Astrocyte of the spinal cord (primary cell): Measurements from ENCODE around the gene GCSAM.

Experiments used
- DNase-seq: peaks from one replicate; pipeline ENCODE4 v3.0.0; 2011; ENCODE audit warnings: low read depth, low spot score
- H3K4me3 ChIP-seq: 2 replicates; pipeline ENCODE4 v1.5.1; 2011; ENCODE audit warnings: low read depth, mild to moderate bottlenecking, low read length, moderate library complexity
- in situ Hi-C: cut with HindIII; loops from 2 replicates; pipeline ENCODE4 v1.10.0; 2017; ENCODE audit warnings: low sequenced_read_pairs
- TF ChIP-seq, protein P1 (sequence below): IDR thresholded peaks from 2 replicates; pipeline ENCODE4 v1.5.1; 2012; ENCODE audit warnings: low read depth, mild to moderate bottlenecking, low read length, inconsistent platforms

The GCSAM gene

DNA sequence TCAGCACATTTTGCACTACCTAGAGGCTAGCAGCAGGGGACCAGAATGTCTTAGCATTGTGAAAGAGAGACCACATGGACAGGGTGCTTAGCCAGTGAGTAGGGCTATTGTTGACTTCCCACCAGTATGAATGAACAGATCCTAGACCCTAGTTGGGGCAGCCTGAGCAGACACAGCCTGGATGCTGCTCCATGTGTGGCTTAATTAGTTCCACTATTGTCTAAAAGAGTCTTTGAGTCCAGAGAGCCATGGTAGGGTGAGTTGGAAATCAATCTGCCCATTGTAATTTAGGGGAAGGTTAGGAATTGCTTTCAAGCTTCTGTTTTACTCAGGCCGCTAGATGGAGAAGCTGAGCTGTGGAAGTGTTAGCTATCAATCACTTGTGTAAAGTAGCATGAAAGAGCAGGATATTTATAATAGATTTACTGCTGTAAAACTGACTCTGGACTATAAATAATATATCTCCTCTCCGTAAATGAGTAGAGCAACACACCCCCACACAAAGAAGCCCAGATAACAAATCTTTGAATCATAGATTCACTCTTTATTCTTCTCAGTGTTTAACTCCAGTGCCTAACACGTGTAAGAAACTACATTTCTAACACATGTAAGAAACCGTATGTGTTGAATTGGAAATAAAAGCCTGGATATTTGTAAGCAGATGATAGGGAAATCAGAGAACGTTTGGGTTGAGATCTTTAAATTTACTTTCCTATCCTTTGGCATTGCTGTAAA lies 4.1 kb upstream of the GCSAM start:
- peak; percentile 51 for DNase-seq
- in situ Hi-C loops: no loop called here
- TF ChIP-seq, protein P1, sequence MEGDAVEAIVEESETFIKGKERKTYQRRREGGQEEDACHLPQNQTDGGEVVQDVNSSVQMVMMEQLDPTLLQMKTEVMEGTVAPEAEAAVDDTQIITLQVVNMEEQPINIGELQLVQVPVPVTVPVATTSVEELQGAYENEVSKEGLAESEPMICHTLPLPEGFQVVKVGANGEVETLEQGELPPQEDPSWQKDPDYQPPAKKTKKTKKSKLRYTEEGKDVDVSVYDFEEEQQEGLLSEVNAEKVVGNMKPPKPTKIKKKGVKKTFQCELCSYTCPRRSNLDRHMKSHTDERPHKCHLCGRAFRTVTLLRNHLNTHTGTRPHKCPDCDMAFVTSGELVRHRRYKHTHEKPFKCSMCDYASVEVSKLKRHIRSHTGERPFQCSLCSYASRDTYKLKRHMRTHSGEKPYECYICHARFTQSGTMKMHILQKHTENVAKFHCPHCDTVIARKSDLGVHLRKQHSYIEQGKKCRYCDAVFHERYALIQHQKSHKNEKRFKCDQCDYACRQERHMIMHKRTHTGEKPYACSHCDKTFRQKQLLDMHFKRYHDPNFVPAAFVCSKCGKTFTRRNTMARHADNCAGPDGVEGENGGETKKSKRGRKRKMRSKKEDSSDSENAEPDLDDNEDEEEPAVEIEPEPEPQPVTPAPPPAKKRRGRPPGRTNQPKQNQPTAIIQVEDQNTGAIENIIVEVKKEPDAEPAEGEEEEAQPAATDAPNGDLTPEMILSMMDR: peak; percentile 76
- no peak overlapping the region for H3K4me3 ChIP-seq

DNA sequence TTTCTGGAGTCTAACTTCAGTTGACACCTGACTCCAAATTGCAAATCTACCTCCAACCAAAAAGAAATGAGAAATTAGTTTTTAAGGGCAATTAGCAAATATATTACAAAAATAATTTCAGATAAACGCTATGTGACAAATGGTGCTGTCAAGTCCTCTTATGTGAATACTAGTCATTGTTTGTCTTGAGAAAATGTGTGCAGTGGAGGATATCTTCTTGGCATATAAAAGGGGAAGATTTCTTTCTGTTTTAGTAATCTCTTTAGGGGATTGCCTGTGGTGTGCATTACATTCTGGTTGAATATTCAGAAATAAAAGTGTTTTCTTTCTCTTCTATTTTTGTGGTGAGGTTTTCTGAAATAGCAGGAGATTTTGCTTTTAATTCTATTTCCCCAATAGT lies 3.0 kb upstream of the GCSAM start:
- in situ Hi-C loops: no loop called here
- TF ChIP-seq, protein P1: no peak
- H3K4me3 ChIP-seq: no peak overlapping the region
- DNase-seq: no peak

DNA sequence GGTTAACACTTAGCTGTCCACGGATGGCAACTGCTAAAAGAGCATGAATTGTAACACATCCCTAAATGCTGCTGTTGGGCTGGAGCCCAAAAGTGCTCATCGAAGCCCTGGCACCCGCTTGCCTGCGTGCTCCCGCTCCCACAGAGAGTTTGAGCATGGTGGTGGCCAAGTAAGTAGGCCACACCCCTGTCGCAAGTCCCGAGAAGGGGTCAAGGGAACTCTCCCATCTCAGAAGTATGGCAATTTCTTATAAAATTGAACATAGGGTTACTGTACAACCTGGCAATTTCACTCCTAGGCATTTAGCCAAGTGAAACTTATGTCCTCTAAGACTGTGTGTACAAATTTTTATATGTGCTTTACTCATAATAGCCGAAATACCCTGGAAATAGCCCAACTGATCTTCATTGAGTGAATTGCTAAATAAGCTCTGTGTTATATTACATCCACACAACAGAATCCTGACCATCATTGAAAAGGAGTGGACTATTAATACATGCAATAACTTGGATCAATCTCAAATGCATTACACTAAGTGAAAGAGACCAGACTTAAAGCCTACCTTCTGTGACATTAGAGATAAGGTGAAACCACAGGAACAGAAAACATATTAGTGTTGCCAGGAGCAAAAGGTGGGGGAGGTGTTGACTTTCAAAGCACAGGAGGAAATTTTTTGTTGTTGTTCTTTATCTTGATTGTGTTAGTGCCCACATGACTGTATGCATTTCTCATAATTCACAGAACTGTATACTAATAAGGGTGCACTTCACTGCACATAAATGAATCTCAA lies 1.5 kb upstream of the GCSAM start:
- in situ Hi-C loops: no loop called here
- H3K4me3 ChIP-seq: no peak overlapping the region
- no peak for DNase-seq
- TF ChIP-seq, protein P1: no peak

DNA sequence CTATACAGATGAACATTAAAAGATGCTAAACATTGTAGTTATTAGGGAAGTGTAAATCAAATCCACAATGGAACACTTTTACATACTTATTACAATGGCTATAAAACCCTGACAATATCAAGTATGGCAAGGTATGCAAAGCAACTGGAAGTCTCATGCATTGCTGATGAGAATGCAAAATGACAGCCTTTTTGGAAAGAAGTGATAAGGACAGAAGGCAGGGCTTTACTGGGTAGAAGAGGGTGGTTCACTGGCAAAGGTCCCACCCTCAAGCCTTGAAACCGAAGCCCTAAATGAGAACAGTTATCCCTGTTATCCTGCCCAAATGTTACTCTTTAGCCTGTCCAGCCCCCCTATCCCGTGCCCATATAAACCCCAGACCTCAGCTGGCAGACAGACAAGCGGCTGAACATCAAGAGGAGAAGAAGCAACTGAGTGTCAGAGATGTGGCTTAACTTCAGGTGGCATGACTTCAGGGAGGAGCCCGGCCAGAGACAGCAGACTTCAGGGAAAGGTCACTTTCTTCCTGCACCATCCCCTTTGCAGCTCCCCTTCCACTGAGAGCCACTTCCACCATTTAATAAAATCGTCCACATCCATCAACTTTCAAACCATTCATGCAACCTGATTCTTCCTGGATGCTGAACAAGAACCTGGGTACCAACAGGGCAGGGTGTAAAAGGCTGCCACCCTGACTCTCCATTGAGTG lies 732 bp upstream of the GCSAM start:
- TF ChIP-seq, protein P1: no peak
- H3K4me3 ChIP-seq: no peak overlapping the region
- in situ Hi-C loops: no loop called here
- no peak for DNase-seq

DNA sequence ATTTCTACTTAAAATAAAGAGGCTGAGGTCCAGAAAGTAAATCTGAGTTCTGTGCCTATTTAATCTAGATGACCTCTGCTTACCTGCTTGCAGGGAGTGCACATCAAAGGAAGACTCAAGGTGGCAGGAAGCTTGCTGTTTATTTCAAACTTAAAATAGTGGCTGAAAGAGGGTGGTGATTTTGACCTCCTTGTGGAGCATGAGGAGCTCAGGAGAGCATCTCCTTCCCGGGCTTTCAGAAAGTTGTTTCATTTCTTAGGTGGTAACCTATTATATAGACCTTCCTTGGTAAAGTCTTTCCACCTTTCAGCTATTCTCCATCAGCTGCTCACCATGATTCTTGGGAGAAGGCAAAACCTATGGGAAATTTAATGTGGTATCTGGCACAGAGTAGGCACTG lies 494 bp downstream of the GCSAM start:
- no peak for DNase-seq
- H3K4me3 ChIP-seq: no peak overlapping the region
- TF ChIP-seq, protein P1: no peak
- in situ Hi-C loops: no loop called here

DNA sequence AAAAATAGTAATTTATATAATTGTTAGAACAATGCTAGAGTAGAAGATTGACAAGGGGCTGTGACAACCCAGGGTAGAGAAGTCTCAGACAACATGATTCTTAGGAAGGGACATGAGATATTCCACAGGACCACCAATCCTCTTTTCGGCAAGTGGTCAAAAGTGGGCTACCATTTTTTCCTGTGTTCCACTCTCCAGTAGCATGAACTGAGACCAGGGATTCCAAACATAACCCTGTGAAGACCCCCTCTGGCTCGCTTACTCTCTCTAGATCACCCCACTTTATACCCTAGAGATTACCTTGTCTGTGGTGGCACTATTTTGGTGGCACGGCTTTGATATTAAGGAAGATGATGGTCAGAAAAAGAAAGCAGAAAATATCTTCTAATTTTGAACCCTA lies 960 bp downstream of the GCSAM start:
- in situ Hi-C loops: no loop called here
- no peak overlapping the region for H3K4me3 ChIP-seq
- DNase-seq: no peak
- TF ChIP-seq, protein P1: no peak
